ENCODE data around the gene ATL2.
"Not testable (repeated sequence)": the region's sequence is repeated elsewhere in the genome, so short reads cannot be mapped to it uniquely, and the experiment has no call there.

The ATL2 gene

DNA sequence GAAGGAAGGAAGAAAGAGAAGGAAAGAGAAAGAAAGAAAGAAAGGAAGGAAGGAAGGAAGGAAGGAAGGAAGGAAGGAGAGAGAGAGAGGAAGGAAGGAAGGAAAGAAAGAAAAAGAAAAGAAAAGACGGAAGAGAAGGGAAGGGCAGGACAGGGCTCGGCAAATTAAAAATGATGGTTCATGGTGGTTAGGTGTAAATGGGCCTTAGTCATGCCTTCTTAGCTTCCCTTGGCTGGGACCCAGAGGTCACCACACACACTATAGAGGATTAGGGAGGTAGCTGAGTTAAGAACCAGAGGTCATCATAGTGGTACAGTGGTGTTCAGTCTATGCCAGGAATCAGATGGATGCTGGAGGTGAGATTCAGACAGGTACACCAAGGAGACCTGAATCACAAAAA lies 9.3 kb upstream of the ATL2 start:
- Histone ChIP-seq H3K9me3 (ENCODE audit: control insufficient read depth, low read length) (no peaks in the 10 kb centered on the region), H3K36me3 (ENCODE audit: control insufficient read depth, insufficient read depth, low read length, severe bottlenecking) (no peaks in the 10 kb centered on the region), H3K4me3 (ENCODE audit: low read length) (no peak overlapping the region), H3K27me3 (replicated peaks; ENCODE audit: control insufficient read depth, insufficient read depth, low read length) (peaks cover 26% of the 10 kb centered on the region), H3K4me1 (ENCODE audit: control insufficient read depth, insufficient read depth, low read length) (no peaks in the 10 kb centered on the region), H3K9ac (ENCODE audit: low read length) (no peak overlapping the region)
- no peak for DNase-seq (ENCODE audit: low read depth)

DNA sequence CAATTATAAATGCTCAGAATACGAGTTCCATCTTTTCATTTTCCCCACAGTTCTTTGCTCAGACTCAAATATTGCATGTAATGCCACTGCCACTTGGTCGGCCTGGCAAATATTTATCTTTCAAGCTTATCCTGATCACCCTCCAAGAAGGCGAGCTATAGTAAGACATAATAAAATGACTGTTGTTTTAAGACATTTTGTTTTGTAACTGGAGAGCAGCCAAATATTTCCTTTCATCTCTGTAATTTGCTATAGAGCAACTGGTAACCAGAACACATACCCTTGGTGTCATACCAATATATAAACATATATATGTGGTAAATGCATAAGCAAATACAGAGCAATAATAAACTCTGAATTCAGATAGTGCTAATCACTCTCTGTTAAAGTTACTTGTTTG lies 7.3 kb upstream of the ATL2 start:
- peaks cover 7% of the 10 kb centered on the region for H3K27me3 ChIP-seq (replicated peaks; ENCODE audit: control insufficient read depth, insufficient read depth, low read length)
- no peak overlapping the region for H3K4me3 ChIP-seq (ENCODE audit: low read length)
- H3K4me1 ChIP-seq (ENCODE audit: control insufficient read depth, insufficient read depth, low read length): no peaks in the 10 kb centered on the region
- H3K9me3 ChIP-seq (ENCODE audit: control insufficient read depth, low read length): no peaks in the 10 kb centered on the region
- no peak overlapping the region for H3K9ac ChIP-seq (ENCODE audit: low read length)
- no peaks in the 10 kb centered on the region for H3K36me3 ChIP-seq (ENCODE audit: control insufficient read depth, insufficient read depth, low read length, severe bottlenecking)
- DNase-seq (ENCODE audit: low read depth): no peak

DNA sequence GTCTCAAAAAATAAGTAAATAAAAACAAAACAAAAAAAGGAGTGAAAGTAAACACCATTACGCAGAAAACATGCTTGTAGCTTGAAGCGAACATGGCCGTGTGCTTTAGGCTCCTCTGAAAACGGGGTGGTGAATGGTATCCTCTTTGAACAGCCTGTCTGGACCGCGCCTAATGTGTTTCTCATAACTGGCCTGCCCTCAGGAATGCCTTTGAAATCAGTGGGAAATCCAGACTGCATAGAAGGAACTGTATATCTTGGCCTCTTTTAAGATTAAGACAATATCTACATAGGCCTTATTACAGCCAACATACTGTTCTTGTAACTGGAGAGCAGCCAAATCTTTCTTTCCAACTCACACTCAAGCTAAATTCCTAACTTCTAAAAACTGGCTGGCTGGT lies 6.7 kb upstream of the ATL2 start:
- H3K27me3 ChIP-seq (replicated peaks; ENCODE audit: control insufficient read depth, insufficient read depth, low read length); H3K36me3 ChIP-seq (ENCODE audit: control insufficient read depth, insufficient read depth, low read length, severe bottlenecking); H3K4me1 ChIP-seq (ENCODE audit: control insufficient read depth, insufficient read depth, low read length); H3K4me3 ChIP-seq (ENCODE audit: low read length); H3K9ac ChIP-seq (ENCODE audit: low read length); H3K9me3 ChIP-seq (ENCODE audit: control insufficient read depth, low read length): not testable (repeated sequence)
- peak; percentile 36 for DNase-seq (ENCODE audit: low read depth)

DNA sequence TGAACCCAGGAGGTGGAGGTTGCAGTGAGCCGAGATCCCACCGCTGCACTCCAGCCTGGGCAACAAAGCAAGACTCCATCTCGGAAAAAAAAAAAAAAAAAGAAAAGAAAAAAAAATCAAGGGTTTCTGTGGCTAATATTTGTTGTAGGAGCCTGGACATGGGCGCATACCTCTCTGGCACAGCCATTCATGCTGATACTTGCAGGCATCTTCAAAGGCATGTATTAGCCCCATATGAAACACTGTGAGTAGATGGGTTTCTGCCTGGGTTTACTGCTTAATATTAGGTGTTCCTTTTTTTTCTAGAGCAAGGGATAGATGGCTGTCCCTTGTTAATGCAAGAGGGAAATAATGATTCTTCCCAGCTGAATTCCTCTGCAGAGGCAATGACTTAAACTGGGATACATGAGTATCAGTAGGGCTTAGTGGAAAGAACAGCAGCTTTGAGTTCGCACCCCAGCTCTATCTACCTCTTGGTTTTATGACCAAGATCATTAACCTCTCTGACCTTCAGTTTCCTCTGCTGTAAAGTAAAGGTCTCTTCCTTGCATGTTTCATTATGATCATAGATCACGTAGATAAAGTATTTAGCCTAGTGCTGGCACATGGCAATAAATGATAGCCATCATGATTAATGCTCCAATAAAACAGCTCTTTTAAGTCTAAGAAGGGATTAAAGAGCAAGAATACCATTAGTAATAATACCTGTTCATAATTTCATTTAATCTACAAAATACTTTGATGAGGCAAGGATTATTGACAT lies 4.5 kb upstream of the ATL2 start:
- Histone ChIP-seq H3K4me1 (ENCODE audit: control insufficient read depth, insufficient read depth, low read length) (peaks cover 10% of the 10 kb centered on the region), H3K9me3 (ENCODE audit: control insufficient read depth, low read length) (no peaks in the 10 kb centered on the region), H3K9ac (ENCODE audit: low read length) (no peak overlapping the region), H3K36me3 (ENCODE audit: control insufficient read depth, insufficient read depth, low read length, severe bottlenecking) (no peaks in the 10 kb centered on the region), H3K27me3 (replicated peaks; ENCODE audit: control insufficient read depth, insufficient read depth, low read length) (no peaks in the 10 kb centered on the region), H3K4me3 (ENCODE audit: low read length) (no peak overlapping the region)
- DNase-seq (ENCODE audit: low read depth): no peak

GRCh38 chr2:38380397-38381130 lies 3.5 kb upstream of the ATL2 start:
- Histone ChIP-seq H3K9ac (ENCODE audit: low read length) (no peak overlapping the region), H3K27me3 (replicated peaks; ENCODE audit: control insufficient read depth, insufficient read depth, low read length) (no peaks in the 10 kb centered on the region), H3K36me3 (ENCODE audit: control insufficient read depth, insufficient read depth, low read length, severe bottlenecking) (no peaks in the 10 kb centered on the region), H3K9me3 (ENCODE audit: control insufficient read depth, low read length) (no peaks in the 10 kb centered on the region), H3K4me1 (ENCODE audit: control insufficient read depth, insufficient read depth, low read length) (peaks cover 13% of the 10 kb centered on the region), H3K4me3 (ENCODE audit: low read length) (no peak overlapping the region)
- no peak for DNase-seq (ENCODE audit: low read depth)

DNA sequence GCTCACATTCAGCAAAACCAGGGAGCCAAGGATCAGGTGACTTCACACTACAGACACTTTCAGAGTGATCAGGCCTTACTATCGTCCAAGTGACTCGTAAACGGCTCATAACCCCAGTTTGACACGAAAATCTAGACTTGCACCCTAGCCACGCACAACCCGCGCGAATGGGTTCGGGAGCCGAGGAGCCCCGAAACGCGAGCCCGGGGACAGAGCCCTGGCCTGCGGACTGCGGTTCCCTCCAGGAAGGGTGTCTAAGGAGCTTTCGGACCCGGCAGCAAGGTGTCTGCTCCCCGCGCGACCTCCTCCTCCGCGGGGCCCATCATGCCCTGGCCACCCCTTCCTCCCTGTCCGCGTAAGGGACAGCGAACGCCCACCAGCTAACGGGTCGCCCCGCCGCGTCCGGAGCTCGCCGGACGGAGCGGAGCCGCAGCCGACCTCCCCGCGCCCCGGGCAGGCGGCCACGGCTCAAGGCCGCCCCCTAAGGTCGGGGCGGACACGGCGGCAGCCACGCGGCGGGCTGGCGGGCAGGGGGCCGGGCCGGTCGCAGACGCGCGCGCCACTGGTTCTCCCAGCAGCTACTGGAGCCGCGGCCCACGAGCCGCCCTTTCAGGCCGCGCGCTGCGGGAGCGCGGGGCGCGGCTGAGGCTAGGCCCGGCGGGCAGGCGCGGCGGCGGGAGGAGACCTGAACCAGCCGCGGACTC lies 575 bp downstream of the ATL2 start:
- peaks cover 26% of the 10 kb centered on the region for H3K4me1 ChIP-seq (ENCODE audit: control insufficient read depth, insufficient read depth, low read length)
- H3K27me3 ChIP-seq (replicated peaks; ENCODE audit: control insufficient read depth, insufficient read depth, low read length): no peaks in the 10 kb centered on the region
- peak; percentile 85 for DNase-seq (ENCODE audit: low read depth)
- H3K36me3 ChIP-seq (ENCODE audit: control insufficient read depth, insufficient read depth, low read length, severe bottlenecking): no peaks in the 10 kb centered on the region
- H3K9me3 ChIP-seq (ENCODE audit: control insufficient read depth, low read length): no peaks in the 10 kb centered on the region
- peak overlapping the region; percentile 95 for H3K9ac ChIP-seq (ENCODE audit: low read length)
- H3K4me3 ChIP-seq (ENCODE audit: low read length): peak overlapping the region; percentile 96

DNA sequence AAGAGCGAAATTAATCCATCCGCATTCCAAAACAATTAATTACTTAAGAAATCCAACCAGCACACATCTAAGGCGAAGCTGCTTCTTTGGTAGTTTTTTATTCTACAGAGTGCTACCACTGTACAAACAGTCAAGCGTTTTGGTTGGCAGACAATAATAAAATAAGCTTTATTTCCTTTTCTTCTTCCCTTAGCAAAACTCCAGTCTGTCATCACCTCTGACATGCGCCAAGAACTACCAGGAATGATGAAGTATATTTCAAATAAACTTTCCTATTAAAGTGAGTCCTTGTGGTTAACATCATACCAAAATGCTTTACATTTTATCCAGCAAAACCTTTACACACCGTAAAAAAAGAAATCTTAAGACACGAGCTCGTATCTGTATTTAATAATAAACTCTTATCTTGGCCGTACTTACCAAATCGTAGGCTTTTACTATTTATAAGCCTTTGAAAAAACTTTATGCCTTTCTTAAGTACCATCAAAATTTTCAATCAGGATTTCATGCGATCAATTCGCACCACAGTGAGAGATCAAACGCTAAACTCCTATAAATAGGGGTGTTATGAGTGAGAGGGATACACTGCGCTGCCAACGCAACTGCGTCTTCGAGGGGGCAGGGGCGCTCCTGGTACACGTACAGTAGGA lies 1.3 kb downstream of the ATL2 start:
- Histone ChIP-seq H3K27me3 (replicated peaks; ENCODE audit: control insufficient read depth, insufficient read depth, low read length) (no peaks in the 10 kb centered on the region), H3K9me3 (ENCODE audit: control insufficient read depth, low read length) (no peaks in the 10 kb centered on the region), H3K36me3 (ENCODE audit: control insufficient read depth, insufficient read depth, low read length, severe bottlenecking) (no peaks in the 10 kb centered on the region), H3K4me1 (ENCODE audit: control insufficient read depth, insufficient read depth, low read length) (peaks cover 26% of the 10 kb centered on the region), H3K4me3 (ENCODE audit: low read length) (peak overlapping the region; percentile 96), H3K9ac (ENCODE audit: low read length) (peak overlapping the region; percentile 95)
- peak; percentile 53 for DNase-seq (ENCODE audit: low read depth)

DNA sequence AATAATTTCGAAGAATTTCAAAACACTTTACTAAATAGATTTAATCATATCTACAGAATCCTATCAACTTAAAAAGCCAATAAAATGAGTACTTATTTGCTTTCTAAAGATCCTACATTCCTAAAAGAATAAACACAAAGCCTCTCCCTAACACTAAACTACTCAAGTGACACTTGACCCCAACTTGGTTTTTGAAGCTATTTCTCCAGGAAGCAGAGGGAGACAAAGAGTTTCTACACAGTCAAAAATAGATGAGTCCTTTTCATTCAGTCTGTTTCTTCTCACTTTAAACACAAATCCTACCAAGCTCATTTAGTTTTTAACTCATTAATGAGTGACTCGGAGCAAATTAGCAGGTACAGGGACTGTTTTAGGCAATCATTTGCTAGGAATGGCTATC lies 2.1 kb downstream of the ATL2 start:
- H3K36me3 ChIP-seq (ENCODE audit: control insufficient read depth, insufficient read depth, low read length, severe bottlenecking): no peaks in the 10 kb centered on the region
- peak overlapping the region; percentile 95 for H3K9ac ChIP-seq (ENCODE audit: low read length)
- H3K4me1 ChIP-seq (ENCODE audit: control insufficient read depth, insufficient read depth, low read length): peaks cover 26% of the 10 kb centered on the region
- DNase-seq (ENCODE audit: low read depth): peak; percentile 43
- H3K9me3 ChIP-seq (ENCODE audit: control insufficient read depth, low read length): no peaks in the 10 kb centered on the region
- H3K27me3 ChIP-seq (replicated peaks; ENCODE audit: control insufficient read depth, insufficient read depth, low read length): no peaks in the 10 kb centered on the region
- peak overlapping the region; percentile 96 for H3K4me3 ChIP-seq (ENCODE audit: low read length)

DNA sequence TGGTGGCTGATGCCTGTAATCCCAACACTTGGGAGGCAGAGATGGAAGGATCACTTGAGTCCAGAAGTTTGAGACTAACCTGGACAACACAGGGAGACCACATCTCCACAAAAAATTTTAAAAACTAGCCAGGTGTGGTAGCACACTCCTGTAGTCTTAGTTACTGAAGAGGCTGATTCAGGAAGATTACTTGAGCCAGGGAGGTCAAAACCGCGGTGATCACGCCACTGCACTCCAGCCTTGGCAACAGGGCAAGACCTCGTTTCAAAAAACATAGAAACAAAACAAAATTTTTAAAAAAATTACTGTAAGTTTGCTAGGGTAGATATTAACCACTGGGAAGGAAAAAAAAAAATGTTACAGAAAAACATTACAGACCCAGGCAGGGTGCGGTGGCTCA lies 5.8 kb downstream of the ATL2 start:
- H3K36me3 ChIP-seq (ENCODE audit: control insufficient read depth, insufficient read depth, low read length, severe bottlenecking): no peaks in the 10 kb centered on the region
- no peak for DNase-seq (ENCODE audit: low read depth)
- H3K27me3 ChIP-seq (replicated peaks; ENCODE audit: control insufficient read depth, insufficient read depth, low read length): no peaks in the 10 kb centered on the region
- H3K9ac ChIP-seq (ENCODE audit: low read length): no peak overlapping the region
- H3K4me3 ChIP-seq (ENCODE audit: low read length): no peak overlapping the region
- no peaks in the 10 kb centered on the region for H3K9me3 ChIP-seq (ENCODE audit: control insufficient read depth, low read length)
- H3K4me1 ChIP-seq (ENCODE audit: control insufficient read depth, insufficient read depth, low read length): peaks cover 16% of the 10 kb centered on the region

GRCh38 chr2:38370664-38371063 lies 6.4 kb downstream of the ATL2 start:
- no peak for DNase-seq (ENCODE audit: low read depth)
- no peaks in the 10 kb centered on the region for H3K27me3 ChIP-seq (replicated peaks; ENCODE audit: control insufficient read depth, insufficient read depth, low read length)
- peaks cover 14% of the 10 kb centered on the region for H3K4me1 ChIP-seq (ENCODE audit: control insufficient read depth, insufficient read depth, low read length)
- no peak overlapping the region for H3K9ac ChIP-seq (ENCODE audit: low read length)
- no peaks in the 10 kb centered on the region for H3K36me3 ChIP-seq (ENCODE audit: control insufficient read depth, insufficient read depth, low read length, severe bottlenecking)
- no peak overlapping the region for H3K4me3 ChIP-seq (ENCODE audit: low read length)
- H3K9me3 ChIP-seq (ENCODE audit: control insufficient read depth, low read length): no peaks in the 10 kb centered on the region

GRCh38 chr2:38362232-38362631 lies 14.8 kb downstream of the ATL2 start:
- no peak overlapping the region for H3K4me3 ChIP-seq (ENCODE audit: low read length)
- H3K27me3 ChIP-seq (replicated peaks; ENCODE audit: control insufficient read depth, insufficient read depth, low read length): no peaks in the 10 kb centered on the region
- H3K9me3 ChIP-seq (ENCODE audit: control insufficient read depth, low read length): no peaks in the 10 kb centered on the region
- peaks cover 6% of the 10 kb centered on the region for H3K36me3 ChIP-seq (ENCODE audit: control insufficient read depth, insufficient read depth, low read length, severe bottlenecking)
- no peak for DNase-seq (ENCODE audit: low read depth)
- H3K9ac ChIP-seq (ENCODE audit: low read length): no peak overlapping the region
- H3K4me1 ChIP-seq (ENCODE audit: control insufficient read depth, insufficient read depth, low read length): no peaks in the 10 kb centered on the region
